ENCODE data around the gene UBE2G2. TPM values are rescaled to one million over a fixed set of nuclear protein-coding genes. Genes with fewer than 3 reads are reported as not detected.

The UBE2G2 gene
- total RNA-seq, 2 experiments from 2014 or later = 89.9 to 96.8 TPM

DNA sequence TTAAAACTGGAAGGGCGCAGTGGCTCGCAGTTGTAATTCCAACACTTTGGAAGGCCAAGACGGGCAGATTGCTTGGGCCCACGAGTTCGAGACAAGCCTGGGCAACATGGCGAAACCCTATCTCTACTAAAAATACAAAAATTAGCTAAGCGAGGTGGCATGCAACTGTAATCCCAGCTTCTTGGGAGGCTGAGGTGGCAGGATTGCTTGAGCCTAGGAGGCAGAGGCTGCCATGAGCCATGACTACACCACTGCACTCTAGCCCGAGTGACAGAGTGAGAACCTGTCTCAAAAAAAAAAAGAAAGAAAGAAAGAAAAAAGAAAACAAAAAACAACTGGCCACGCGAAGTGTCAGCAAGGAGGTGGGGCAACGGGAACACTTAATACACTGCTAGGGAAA, 6.3 kb downstream of the UBE2G2 start:
- no peak overlapping the region for H3K4me3 Mint-ChIP-seq
- no peaks in the 10 kb centered on the region for H3K9me3 Mint-ChIP-seq
- Histone ChIP-seq H3K27me3 (ENCODE audit: control insufficient read depth in 1 of 2, insufficient read depth in 2 of 2, low read length in 2 of 2) (no peaks in the 10 kb centered on the region), H3K27ac (ENCODE audit: low read depth in 1 of 2, low read length in 2 of 2) (no peak overlapping the region), H3K4me1 (ENCODE audit: insufficient read depth, low read length) (peaks cover 16% of the 10 kb centered on the region), H3K9me3 (ENCODE audit: control insufficient read depth in 1 of 2, insufficient read depth in 1 of 2, low read length in 2 of 2) (no peaks in the 10 kb centered on the region), H3K4me3 (ENCODE audit: low read length) (no peak overlapping the region), H3K36me3 (ENCODE audit: insufficient read depth, low read length) (peaks cover 47% of the 10 kb centered on the region)
- TF ChIP-seq, protein P1, sequence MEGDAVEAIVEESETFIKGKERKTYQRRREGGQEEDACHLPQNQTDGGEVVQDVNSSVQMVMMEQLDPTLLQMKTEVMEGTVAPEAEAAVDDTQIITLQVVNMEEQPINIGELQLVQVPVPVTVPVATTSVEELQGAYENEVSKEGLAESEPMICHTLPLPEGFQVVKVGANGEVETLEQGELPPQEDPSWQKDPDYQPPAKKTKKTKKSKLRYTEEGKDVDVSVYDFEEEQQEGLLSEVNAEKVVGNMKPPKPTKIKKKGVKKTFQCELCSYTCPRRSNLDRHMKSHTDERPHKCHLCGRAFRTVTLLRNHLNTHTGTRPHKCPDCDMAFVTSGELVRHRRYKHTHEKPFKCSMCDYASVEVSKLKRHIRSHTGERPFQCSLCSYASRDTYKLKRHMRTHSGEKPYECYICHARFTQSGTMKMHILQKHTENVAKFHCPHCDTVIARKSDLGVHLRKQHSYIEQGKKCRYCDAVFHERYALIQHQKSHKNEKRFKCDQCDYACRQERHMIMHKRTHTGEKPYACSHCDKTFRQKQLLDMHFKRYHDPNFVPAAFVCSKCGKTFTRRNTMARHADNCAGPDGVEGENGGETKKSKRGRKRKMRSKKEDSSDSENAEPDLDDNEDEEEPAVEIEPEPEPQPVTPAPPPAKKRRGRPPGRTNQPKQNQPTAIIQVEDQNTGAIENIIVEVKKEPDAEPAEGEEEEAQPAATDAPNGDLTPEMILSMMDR (IDR thresholded peaks at IDR 0.05) = no peak
- no peak overlapping the region for H3K27ac Mint-ChIP-seq
- ATAC-seq (ENCODE audit: poor library complexity) (no peak), DNase-seq (no peak)
- intact Hi-C loops (cut with DNase I, micrococcal nuclease) = no loop called here
- H3K4me1 Mint-ChIP-seq (ENCODE audit: low read depth) = peaks cover 68% of the 10 kb centered on the region
- POLR2A ChIA-PET = no interaction called here
- CTCF ChIA-PET = no interaction called here
- H3K27me3 Mint-ChIP-seq = no peaks in the 10 kb centered on the region
- peaks cover 67% of the 10 kb centered on the region for H3K36me3 Mint-ChIP-seq (ENCODE audit: low read depth)

DNA sequence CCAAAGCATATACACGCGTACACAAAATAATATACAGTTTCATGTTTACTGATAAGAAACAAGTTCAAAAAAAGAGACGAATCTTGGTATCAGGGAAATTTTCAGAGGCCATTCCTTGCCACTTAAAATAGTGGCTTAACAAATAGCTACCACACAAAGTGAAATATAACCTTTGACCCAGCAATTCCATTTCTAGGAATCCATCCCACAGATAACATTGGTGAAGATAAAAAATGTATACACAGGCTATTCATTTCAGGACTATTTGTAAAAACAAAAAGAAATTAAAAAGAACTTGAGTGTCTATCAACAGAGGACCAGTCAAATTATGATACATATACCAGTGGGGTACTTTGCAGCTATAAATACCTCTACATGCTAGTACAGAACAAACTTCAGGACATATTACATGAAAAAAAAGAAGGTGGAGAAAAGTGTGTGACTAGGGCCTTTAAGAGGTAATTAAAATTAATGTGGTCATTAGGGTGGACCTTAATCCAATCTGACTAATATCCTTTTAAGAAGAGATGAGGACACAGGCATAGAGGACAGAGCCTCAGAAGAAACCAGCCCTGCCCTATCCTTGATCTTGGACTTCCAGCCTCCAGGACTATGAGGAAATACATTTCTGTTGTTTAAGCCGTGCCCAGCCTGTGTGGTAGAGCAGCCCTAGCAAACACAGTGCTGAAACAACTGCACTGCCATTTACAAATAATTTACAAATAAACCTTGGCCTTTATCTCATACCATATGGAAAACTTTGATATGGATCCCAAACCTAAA, 7.8 kb downstream of the UBE2G2 start:
- Histone ChIP-seq H3K4me3 (ENCODE audit: low read length) (no peak overlapping the region), H3K4me1 (ENCODE audit: insufficient read depth, low read length) (peaks cover 9% of the 10 kb centered on the region), H3K36me3 (ENCODE audit: insufficient read depth, low read length) (peaks cover 38% of the 10 kb centered on the region), H3K27me3 (ENCODE audit: control insufficient read depth in 1 of 2, insufficient read depth in 2 of 2, low read length in 2 of 2) (no peaks in the 10 kb centered on the region), H3K9me3 (ENCODE audit: control insufficient read depth in 1 of 2, insufficient read depth in 1 of 2, low read length in 2 of 2) (no peaks in the 10 kb centered on the region), H3K27ac (ENCODE audit: low read depth in 1 of 2, low read length in 2 of 2) (no peak overlapping the region)
- peaks cover 59% of the 10 kb centered on the region for H3K36me3 Mint-ChIP-seq (ENCODE audit: low read depth)
- DNase-seq (no peak), ATAC-seq (ENCODE audit: poor library complexity) (no peak)
- H3K4me1 Mint-ChIP-seq (ENCODE audit: low read depth) = peaks cover 63% of the 10 kb centered on the region
- H3K27ac Mint-ChIP-seq = peak overlapping the region; percentile 50
- H3K9me3 Mint-ChIP-seq = no peaks in the 10 kb centered on the region
- intact Hi-C loops (cut with DNase I, micrococcal nuclease) = loop anchor here (1.0 kb wide), 1 partner anchor 283 kb away; no protein-coding TSS in a partner anchor
- no peaks in the 10 kb centered on the region for H3K27me3 Mint-ChIP-seq
- ChIA-PET CTCF (interaction anchor here (0.7 to 1.7 kb wide), 11 partner anchors 8 to 283 kb away, joined by 3 to 41 read pairs (median 4); partner anchors contain the start of genes SLX9 and UBE2G2), POLR2A (interaction anchor here (0.6 to 1.5 kb wide), 6 partner anchors 8 to 283 kb away, joined by 3 to 6 read pairs (median 4); partner anchors contain the start of genes PTTG1IP and UBE2G2)
- peak overlapping the region; percentile 9 for H3K4me3 Mint-ChIP-seq
- TF ChIP-seq, protein P1 (IDR thresholded peaks at IDR 0.05) = peak; percentile 58

DNA sequence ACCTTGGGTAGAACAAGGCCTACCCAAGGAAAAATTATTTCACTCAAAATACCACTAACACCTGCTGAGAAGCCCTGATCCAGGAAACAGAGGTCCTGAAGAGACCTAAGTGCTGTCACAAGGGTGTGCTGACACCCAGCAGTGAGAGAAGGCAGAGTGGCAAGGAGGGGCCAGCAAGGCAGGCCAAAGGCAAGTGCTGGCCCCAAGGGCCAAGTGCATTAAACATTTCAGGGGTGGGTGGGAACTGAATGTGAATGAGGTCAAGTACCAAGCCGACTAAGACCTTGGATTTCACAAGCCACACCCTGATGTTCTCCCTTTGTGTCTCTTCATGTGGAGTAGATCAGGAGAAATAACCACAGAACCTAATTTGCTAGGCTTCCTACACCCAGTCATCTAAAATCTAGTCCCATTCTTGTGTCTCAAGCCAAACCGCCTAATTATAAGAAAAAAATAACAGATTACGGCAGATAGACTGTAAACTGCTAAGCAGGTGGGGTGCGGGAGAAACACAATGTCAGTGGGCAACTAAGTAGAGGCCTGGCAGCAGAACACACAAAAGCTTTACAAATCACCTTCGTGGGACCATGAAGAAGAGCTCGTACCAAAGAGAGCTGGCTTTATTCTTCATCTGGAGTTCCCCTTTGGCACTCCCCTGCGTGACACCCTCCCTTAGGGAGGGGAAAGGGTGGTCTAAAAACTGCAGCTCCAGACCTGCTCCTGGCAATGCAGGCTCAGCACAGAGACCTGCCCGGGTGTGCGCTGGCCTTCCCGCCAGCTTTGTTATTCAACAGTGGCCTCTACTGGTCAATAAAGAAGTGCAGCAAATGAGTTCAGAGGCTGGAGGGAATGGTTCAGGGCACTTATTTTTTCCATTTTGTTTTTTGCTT, 8.7 kb downstream of the UBE2G2 start:
- no peaks in the 10 kb centered on the region for H3K9me3 ChIP-seq (ENCODE audit: control insufficient read depth in 1 of 2, insufficient read depth in 1 of 2, low read length in 2 of 2)
- H3K4me3 ChIP-seq (ENCODE audit: low read length) = no peak overlapping the region
- peak overlapping the region; percentile 9 for H3K4me3 Mint-ChIP-seq
- no peaks in the 10 kb centered on the region for H3K9me3 Mint-ChIP-seq
- peaks cover 56% of the 10 kb centered on the region for H3K36me3 Mint-ChIP-seq (ENCODE audit: low read depth)
- H3K36me3 ChIP-seq (ENCODE audit: insufficient read depth, low read length) = peaks cover 30% of the 10 kb centered on the region
- TF ChIP-seq, protein P1 (IDR thresholded peaks at IDR 0.05) = peak; percentile 87
- DNase-seq = peak; percentile 21 to 82 (median 44)
- H3K4me1 Mint-ChIP-seq (ENCODE audit: low read depth) = peaks cover 56% of the 10 kb centered on the region
- H3K27ac Mint-ChIP-seq = peak overlapping the region; percentile 50
- peak; percentile 98 for ATAC-seq (ENCODE audit: poor library complexity)
- ChIA-PET CTCF (interaction anchor here (0.6 to 1.7 kb wide), 13 partner anchors 9 to 297 kb away, joined by 3 to 41 read pairs (median 4); partner anchors contain the start of genes SLX9 and UBE2G2), POLR2A (interaction anchor here (1.0 to 1.5 kb wide), 5 partner anchors 51 to 283 kb away, joined by 3 to 6 read pairs (median 4); partner anchors contain the start of gene PTTG1IP)
- peaks cover 9% of the 10 kb centered on the region for H3K4me1 ChIP-seq (ENCODE audit: insufficient read depth, low read length)
- no peaks in the 10 kb centered on the region for H3K27me3 ChIP-seq (ENCODE audit: control insufficient read depth in 1 of 2, insufficient read depth in 2 of 2, low read length in 2 of 2)
- intact Hi-C loops (cut with DNase I, micrococcal nuclease) = loop anchor here (1.0 kb wide), 1 partner anchor 283 kb away; no protein-coding TSS in a partner anchor
- H3K27me3 Mint-ChIP-seq = no peaks in the 10 kb centered on the region
- no peak overlapping the region for H3K27ac ChIP-seq (ENCODE audit: low read depth in 1 of 2, low read length in 2 of 2)
